ENCODE results near the gene TUSC2. TPM values are rescaled to one million over a fixed set of nuclear protein-coding genes. Genes with fewer than 3 reads are reported as not detected.

TUSC2 gene
- total RNA-seq, 1 experiment from 2014 or later, result 15.2 TPM

GRCh38 chr3:50357481-50357880 lies 29.5 kb upstream of the TUSC2 start:
- H3K4me1 ChIP-seq (ENCODE audit: insufficient read depth, low read length, poor library complexity, severe bottlenecking), result no peaks in the 10 kb centered on the region
- no TSS peak for BruUV-seq (replicated peaks)
- peak overlapping the region; percentile 72 for H3K4me3 ChIP-seq (ENCODE audit: low read depth, low read length, poor library complexity, severe bottlenecking)
- intact Hi-C loops (cut with micrococcal nuclease; ENCODE audit: unreplicated experiment), result no loop called here
- H3K27me3 ChIP-seq (replicated peaks; ENCODE audit: insufficient read depth, low read depth, low read length, poor library complexity), result no peaks in the 10 kb centered on the region
- no peak overlapping the region for H3K27ac ChIP-seq (ENCODE audit: low read depth, low read length, poor library complexity, severe bottlenecking)
- no peaks in the 10 kb centered on the region for H3K9me3 ChIP-seq (ENCODE audit: low read depth, low read length, poor library complexity, severe bottlenecking)
- TF ChIP-seq EZH2 (IDR thresholded peaks at IDR 0.05; ENCODE audit: borderline replicate concordance, low read depth, low read length, poor library complexity, severe bottlenecking) (no peak), CTCF (conservative IDR thresholded peaks at IDR 0.05; ENCODE audit: low read depth, low read length) (no peak)
- peaks cover 3% of the 10 kb centered on the region for H3K36me3 ChIP-seq (ENCODE audit: insufficient read depth, low read length, poor library complexity, severe bottlenecking)
- no peak for DNase-seq (ENCODE audit: low spot score)
- ChIA-PET POLR2A (ENCODE audit: low non-redundant PET) (no interaction called here), CTCF (no interaction called here)

- Histone ChIP-seq H3K4me3 (ENCODE audit: low read depth, low read length, poor library complexity, severe bottlenecking) (no peak overlapping the region), H3K27me3 (replicated peaks; ENCODE audit: insufficient read depth, low read depth, low read length, poor library complexity) (no peaks in the 10 kb centered on the region), H3K36me3 (ENCODE audit: insufficient read depth, low read length, poor library complexity, severe bottlenecking) (peaks cover 3% of the 10 kb centered on the region), H3K27ac (ENCODE audit: low read depth, low read length, poor library complexity, severe bottlenecking) (no peak overlapping the region), H3K4me1 (ENCODE audit: insufficient read depth, low read length, poor library complexity, severe bottlenecking) (no peaks in the 10 kb centered on the region), H3K9me3 (ENCODE audit: low read depth, low read length, poor library complexity, severe bottlenecking) (no peaks in the 10 kb centered on the region)
- TF ChIP-seq CTCF (conservative IDR thresholded peaks at IDR 0.05; ENCODE audit: low read depth, low read length) (no peak), EZH2 (IDR thresholded peaks at IDR 0.05; ENCODE audit: borderline replicate concordance, low read depth, low read length, poor library complexity, severe bottlenecking) (no peak)
- ChIA-PET POLR2A (ENCODE audit: low non-redundant PET) (no interaction called here), CTCF (interaction anchor here (0.6 kb wide), 1 partner anchor 178 kb away, joined by 7 read pairs; no protein-coding TSS in a partner anchor)
- no TSS peak for BruUV-seq (replicated peaks)
- no peak for DNase-seq (ENCODE audit: low spot score)
- intact Hi-C loops (cut with micrococcal nuclease; ENCODE audit: unreplicated experiment), result no loop called here
These were observed 28.5 kb upstream of the TUSC2 start for GRCh38 chr3:50356553-50356952.

- H3K9me3 ChIP-seq (ENCODE audit: low read depth, low read length, poor library complexity, severe bottlenecking), result no peaks in the 10 kb centered on the region
- H3K27me3 ChIP-seq (replicated peaks; ENCODE audit: insufficient read depth, low read depth, low read length, poor library complexity), result no peaks in the 10 kb centered on the region
- H3K4me3 ChIP-seq (ENCODE audit: low read depth, low read length, poor library complexity, severe bottlenecking), result no peak overlapping the region
- no TSS peak for BruUV-seq (replicated peaks)
- ChIA-PET CTCF (no interaction called here), POLR2A (ENCODE audit: low non-redundant PET) (no interaction called here)
- peaks cover 5% of the 10 kb centered on the region for H3K4me1 ChIP-seq (ENCODE audit: insufficient read depth, low read length, poor library complexity, severe bottlenecking)
- no peak overlapping the region for H3K27ac ChIP-seq (ENCODE audit: low read depth, low read length, poor library complexity, severe bottlenecking)
- intact Hi-C loops (cut with micrococcal nuclease; ENCODE audit: unreplicated experiment), result no loop called here
- no peak for TF ChIP-seq CTCF (conservative IDR thresholded peaks at IDR 0.05; ENCODE audit: low read depth, low read length)
- no peak for TF ChIP-seq EZH2 (IDR thresholded peaks at IDR 0.05; ENCODE audit: borderline replicate concordance, low read depth, low read length, poor library complexity, severe bottlenecking)
- DNase-seq (ENCODE audit: low spot score), result no peak
- H3K36me3 ChIP-seq (ENCODE audit: insufficient read depth, low read length, poor library complexity, severe bottlenecking), result peaks cover 3% of the 10 kb centered on the region
These were observed 28.0 kb upstream of the TUSC2 start for GRCh38 chr3:50355829-50356552.
